SK-N-SH treated with all-trans-retinoic acid at 6 μM for 48 hours (cell line): ENCODE measurements around the gene MRGPRD.

ENCODE experiments used
- ATAC-seq: fragments of 200-7000 bp; cut with Tn5 transposase; 3 replicates; pipeline ENCODE4 v1.9.1; 2020; ENCODE audit warnings: mild to moderate bottlenecking, moderate library complexity
- ARNTL ChIP-seq: fragments of 450-650 bp; formaldehyde crosslinking; IDR thresholded peaks from 2 replicates; pipeline ENCODE4 v1.5.0; 2020; ENCODE audit warnings: low read depth, mild to moderate bottlenecking, moderate library complexity, borderline replicate concordance
- BACH2 ChIP-seq: fragments of 250-450 bp; sonication (Bioruptor Pico); IDR thresholded peaks from 2 replicates; pipeline ENCODE4 v1.9.0; 2021; ENCODE audit warnings: mild to moderate bottlenecking, borderline replicate concordance
- ESRRG ChIP-seq: fragments of 250-450 bp; sonication (Bioruptor Pico); IDR thresholded peaks from 2 replicates; pipeline ENCODE4 v1.6.1; 2021; ENCODE audit warnings: mild to moderate bottlenecking
- ISL1 ChIP-seq: fragments of 250-450 bp; sonication (Bioruptor Pico); IDR thresholded peaks from 2 replicates; pipeline ENCODE4 v2.1.2; 2022; ENCODE audit warnings: mild to moderate bottlenecking, moderate library complexity
- OSR1 ChIP-seq: fragments of 250-450 bp; sonication (Bioruptor Pico); IDR thresholded peaks from 2 replicates; pipeline ENCODE4 v1.8.0; 2022; ENCODE audit warnings: moderate library complexity, mild to moderate bottlenecking, inconsistent platforms
- POU6F1 ChIP-seq: fragments of 250-450 bp; sonication (Bioruptor Pico); IDR thresholded peaks from 2 replicates; pipeline ENCODE4 v1.8.0; 2021; ENCODE audit warnings: low read depth, mild to moderate bottlenecking, moderate library complexity, borderline replicate concordance
- SNAI2 ChIP-seq: fragments of 250-450 bp; sonication (Bioruptor Pico); IDR thresholded peaks from 2 replicates; pipeline ENCODE4 v1.5.0; 2020; ENCODE audit warnings: mild to moderate bottlenecking, moderate library complexity
- TOX ChIP-seq: fragments of 250-450 bp; sonication (Bioruptor Pico); IDR thresholded peaks from 2 replicates; pipeline ENCODE4 v1.8.0; 2021; ENCODE audit warnings: mild to moderate bottlenecking, moderate library complexity, borderline replicate concordance
- TSHZ2 ChIP-seq: fragments of 250-450 bp; sonication (Bioruptor Pico); IDR thresholded peaks from 2 replicates; pipeline ENCODE4 v1.5.0; 2020; ENCODE audit warnings: mild to moderate bottlenecking, moderate library complexity
- ZC3H10 ChIP-seq: fragments of 250-450 bp; sonication (Bioruptor Pico); IDR thresholded peaks from 2 replicates; pipeline ENCODE4 v1.5.1; 2021; ENCODE audit warnings: mild to moderate bottlenecking, moderate library complexity
- ZFP3 ChIP-seq: fragments of 250-450 bp; sonication (Bioruptor Pico); IDR thresholded peaks from 2 replicates; pipeline ENCODE4 v1.5.0; 2020; ENCODE audit warnings: mild to moderate bottlenecking, moderate library complexity
- ZFP30 ChIP-seq: fragments of 450-650 bp; formaldehyde crosslinking; IDR thresholded peaks from 2 replicates; pipeline ENCODE4 v1.5.0; 2022; ENCODE audit warnings: mild to moderate bottlenecking, moderate library complexity
- ZNF565 ChIP-seq: fragments of 450-650 bp; formaldehyde crosslinking; conservative IDR thresholded peaks from 2 replicates; pipeline ENCODE4 v1.5.0; 2020; ENCODE audit warnings: low read depth, mild to moderate bottlenecking, moderate library complexity
- ZNF70 ChIP-seq: fragments of 450-650 bp; formaldehyde crosslinking; IDR thresholded peaks from 2 replicates; pipeline ENCODE4 v1.5.0; 2020; ENCODE audit warnings: mild to moderate bottlenecking, moderate library complexity

Gene MRGPRD

GRCh38 chr11:69014084-69014851, 33.5 kb upstream of the MRGPRD start:
- 0 out of 3 replicates have a peak, but pooled peaks have one; percentile 5 for ATAC-seq
- no peak for TF ChIP-seq ARNTL (CRISPR knock-in tag)
- no peak for TF ChIP-seq ZNF565 (CRISPR knock-in tag)
- no peak for TF ChIP-seq SNAI2 (CRISPR knock-in tag)
- no peak for TF ChIP-seq ZNF70 (CRISPR knock-in tag)
- TF ChIP-seq TSHZ2 (CRISPR knock-in tag) = no peak
- no peak for TF ChIP-seq BACH2 (CRISPR knock-in tag)
- TF ChIP-seq ZFP30 (CRISPR knock-in tag) = no peak

GRCh38 chr11:69013009-69013951, 32.5 kb upstream of the MRGPRD start, which contains the start of gene MRGPRF:
Gene MRGPRF, minus strand, starts transcription at chr11:69013246. Its CDS starts 3,345 bp downstream, at chr11:69009901.
- ATAC-seq = peak; percentile 49
- no peak for TF ChIP-seq ISL1
- TF ChIP-seq SNAI2 (CRISPR knock-in tag) = no peak
- TF ChIP-seq OSR1 (CRISPR knock-in tag) = no peak
- no peak for TF ChIP-seq ESRRG (CRISPR knock-in tag)
- TF ChIP-seq ZNF565 (CRISPR knock-in tag) = no peak
- no peak for TF ChIP-seq POU6F1 (CRISPR knock-in tag)

GRCh38 chr11:69012092-69013008, 31.6 kb upstream of the MRGPRD start:
- TF ChIP-seq ZNF70 (CRISPR knock-in tag) = no peak
- TF ChIP-seq, all 23 proteins: peak for 0
- no peak for ATAC-seq

GRCh38 chr11:69011624-69012091, 30.9 kb upstream of the MRGPRD start:
- TF ChIP-seq ZFP3 (CRISPR knock-in tag) (no peak), POU6F1 (CRISPR knock-in tag) (no peak), ZC3H10 (CRISPR knock-in tag) (no peak), TSHZ2 (CRISPR knock-in tag) (no peak), TOX (no peak), SNAI2 (CRISPR knock-in tag) (no peak), ZFP30 (CRISPR knock-in tag) (no peak), ESRRG (CRISPR knock-in tag) (no peak), OSR1 (CRISPR knock-in tag) (no peak)
- no peak for ATAC-seq
